Renal pelvis (tissue), 4 donors: Measurements from ENCODE around the gene COX19. TPM values are rescaled to one million over a fixed set of nuclear protein-coding genes. Genes with fewer than 3 reads are reported as not detected.
"Not testable (repeated sequence)": the region's sequence is repeated elsewhere in the genome, so short reads cannot be mapped to it uniquely, and the experiment has no call there.

Experiments used
- DNase-seq: peaks from one replicate; pipeline ENCODE4 v3.0.0-alpha.2; 2013
- polyA plus RNA-seq, 3 donors: library from polyadenylated mRNA; unstranded; fragments of 120-200 nt; gene quantifications; one replicate each; pipeline ENCODE4 v1.2.1, GENCODE V29; 2013; ENCODE audit not compliant: insufficient read length in 3 of 3

COX19 gene
- polyA plus RNA-seq, 3 donors: 10.5 to 17.3 (median 16.3) TPM

- DNase-seq: no peak
Observed at GRCh38 chr7:964401-965231, 10.7 kb downstream of the COX19 start.

GRCh38 chr7:963236-964078, 11.9 kb downstream of the COX19 start:
- no peak for DNase-seq

DNA sequence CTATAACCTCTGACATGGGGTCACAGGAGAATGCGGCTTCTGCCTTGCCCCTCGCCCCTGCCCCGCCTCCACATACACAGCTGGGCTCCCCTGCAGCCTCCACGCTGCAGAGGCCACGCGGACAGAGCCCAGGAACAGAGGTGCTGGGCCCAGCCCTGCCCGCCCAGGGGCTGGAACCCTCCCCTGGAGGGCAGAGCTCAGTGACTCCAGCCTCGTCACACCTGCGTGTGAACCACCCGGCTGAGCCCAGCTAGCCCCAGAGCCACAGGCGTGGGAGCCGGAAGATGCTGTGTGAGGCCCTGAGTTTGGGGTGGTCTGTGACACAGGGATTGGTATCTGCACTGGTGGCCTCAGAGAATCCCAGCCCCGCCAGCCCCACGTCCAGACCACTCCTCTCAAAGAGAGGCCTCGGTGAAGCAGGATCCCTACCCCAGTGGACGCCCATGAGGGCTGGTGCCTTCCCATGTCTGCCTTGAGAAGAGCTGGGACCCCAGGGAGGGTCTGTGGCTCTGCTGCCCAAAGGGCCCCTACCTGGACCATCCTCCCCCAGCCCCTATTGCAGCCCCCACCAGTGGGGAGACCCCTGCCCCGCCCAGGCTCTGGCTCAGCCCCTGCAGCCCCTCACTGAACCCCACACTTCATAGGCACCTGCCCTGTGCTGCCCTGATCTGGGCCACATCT, 12.8 kb downstream of the COX19 start:
- DNase-seq: no peak

DNA sequence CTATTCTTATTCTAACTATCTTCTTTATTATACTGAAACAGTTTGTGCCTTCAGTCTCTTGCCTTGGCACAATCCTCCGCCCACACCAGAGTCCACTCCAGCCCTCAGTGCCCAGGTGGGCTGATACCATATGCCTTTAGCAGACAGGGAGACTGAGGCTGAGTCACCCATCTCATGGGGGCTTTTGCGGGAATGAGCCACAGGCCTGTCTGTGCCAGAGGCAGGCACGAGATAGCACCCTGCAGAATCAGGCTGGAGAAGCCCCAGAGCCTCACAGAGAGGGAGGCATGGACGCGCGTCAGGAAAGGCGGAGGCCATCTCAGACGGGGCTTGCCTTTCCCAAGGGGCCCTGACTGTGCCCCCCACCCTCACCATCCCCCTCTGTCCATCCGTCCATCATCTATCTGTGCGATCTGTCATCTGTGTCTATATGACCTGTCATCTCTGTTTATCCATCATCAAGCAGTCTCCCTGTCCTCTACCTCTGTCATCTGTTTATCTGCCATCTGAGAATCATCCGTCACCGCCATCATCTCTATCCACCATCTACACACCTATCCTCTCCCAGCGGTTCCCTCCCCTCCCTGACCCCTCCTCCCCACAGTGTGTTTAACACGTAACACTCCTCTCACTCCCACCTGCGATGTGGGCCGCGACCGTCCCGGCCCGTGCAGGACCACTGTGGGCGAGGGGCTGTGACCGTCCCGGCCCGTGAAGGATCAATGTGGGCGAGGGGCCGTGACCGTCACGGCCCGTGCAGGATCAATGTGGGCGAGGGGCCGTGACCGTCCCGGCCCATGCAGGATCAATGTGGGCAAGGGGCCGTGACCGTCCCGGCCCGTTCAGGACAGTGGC, 13.6 kb downstream of the COX19 start:
- DNase-seq: no peak

DNA sequence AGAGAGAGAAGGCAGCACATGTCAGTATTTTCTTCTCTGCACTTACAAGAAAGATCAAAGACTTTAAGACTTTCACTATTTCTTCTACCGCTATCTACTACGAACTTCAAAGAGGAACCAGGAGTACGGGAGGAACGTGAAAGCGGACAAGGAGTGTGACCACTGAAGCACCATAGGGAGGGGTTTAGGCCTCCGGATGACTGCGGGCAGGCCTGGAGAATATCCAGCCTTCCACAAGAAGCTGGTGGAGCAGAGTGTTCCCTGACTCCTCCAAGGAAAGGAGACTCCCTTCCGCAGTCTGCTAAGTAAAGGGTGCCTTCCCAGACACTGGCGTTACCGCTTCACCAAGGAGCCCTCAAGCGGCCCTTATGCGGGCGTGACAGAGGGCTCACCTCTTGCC, 14.4 kb downstream of the COX19 start:
- DNase-seq: not testable (repeated sequence)

DNA sequence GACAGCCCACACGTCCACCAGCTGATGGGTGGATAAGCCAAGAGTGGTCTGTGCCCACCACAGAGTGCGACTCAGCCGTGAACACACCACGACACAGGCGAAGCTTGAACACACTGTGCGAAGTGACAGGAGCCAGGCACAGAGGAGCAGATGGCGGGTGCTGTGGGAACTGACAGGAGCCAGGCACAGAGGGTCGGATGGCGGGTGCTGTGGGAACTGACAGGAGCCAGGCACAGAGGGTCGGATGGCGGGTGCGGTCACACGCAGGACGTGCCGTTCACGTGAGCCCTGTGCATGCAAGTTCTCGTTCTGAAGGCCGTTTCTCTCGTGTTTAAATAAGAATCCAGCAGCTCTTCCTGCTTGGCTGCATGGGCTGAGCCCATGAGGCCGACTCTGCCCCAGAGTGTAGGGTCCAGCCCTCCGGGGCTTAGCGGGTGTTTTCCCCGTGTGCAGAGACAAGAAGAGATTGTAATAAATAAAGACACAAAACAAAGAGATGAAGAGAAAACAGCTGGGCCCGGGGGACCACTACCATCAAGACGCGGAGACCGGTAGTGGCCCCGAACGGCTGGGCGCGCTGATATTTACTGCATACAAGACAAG, 15.0 kb downstream of the COX19 start:
- no peak for DNase-seq

- not testable (repeated sequence) for DNase-seq
Observed at GRCh38 chr7:959740-960139, 15.6 kb downstream of the COX19 start.

- no peak for DNase-seq
Observed at GRCh38 chr7:959271-959670, 16.1 kb downstream of the COX19 start.

- no peak for DNase-seq
Observed at GRCh38 chr7:958221-959200, 16.8 kb downstream of the COX19 start.

- DNase-seq: no peak
Observed at GRCh38 chr7:957418-958220, 17.7 kb downstream of the COX19 start.

- no peak for DNase-seq
Observed at GRCh38 chr7:956031-956430, 19.3 kb downstream of the COX19 start.

GRCh38 chr7:954330-955238, 20.8 kb downstream of the COX19 start, which contains the start of gene ADAP1:
ADAP1 (minus strand) TSS chr7:954680; CDS start chr7:954477, 203 bp downstream.
- no peak for DNase-seq

DNA sequence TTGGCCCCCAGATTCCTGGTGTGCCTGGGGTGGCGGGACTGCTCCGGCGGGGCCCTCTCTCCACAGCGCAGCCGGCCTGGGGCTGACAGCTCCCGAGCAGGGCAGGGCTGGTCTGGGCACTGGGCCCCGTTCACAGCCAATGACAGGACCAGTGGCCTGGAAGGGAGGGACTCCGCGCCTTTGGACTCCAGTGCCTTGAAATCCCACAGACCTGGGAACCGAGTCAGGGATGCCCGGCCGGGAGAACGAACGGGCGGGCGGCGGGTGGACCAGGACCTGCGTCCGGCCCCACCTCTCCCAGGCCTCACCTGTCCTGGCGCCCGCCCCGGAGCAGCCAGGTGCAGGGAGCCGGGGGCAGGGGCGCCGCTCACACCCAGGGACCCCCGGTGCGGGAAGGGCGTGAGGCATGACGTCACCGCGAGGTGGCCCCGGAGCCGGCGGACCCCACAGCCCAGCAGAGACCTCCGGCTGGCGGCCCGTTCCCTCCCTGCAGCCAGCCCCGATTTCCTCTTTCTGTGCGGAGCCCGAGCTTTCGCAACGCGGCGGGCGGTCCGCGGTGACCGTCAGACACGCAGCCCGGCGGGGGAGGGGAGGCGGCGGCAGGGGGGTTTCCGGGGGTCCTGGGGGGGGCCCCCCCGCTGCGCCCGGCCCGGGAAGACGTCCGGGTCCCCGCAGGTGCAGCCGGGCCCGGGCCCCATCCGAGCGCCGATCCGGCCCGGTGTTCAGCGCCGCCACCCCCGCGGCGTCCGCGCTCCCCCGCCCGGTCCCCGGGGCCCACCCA, 21.6 kb downstream of the COX19 start:
- DNase-seq: no peak

- no peak for DNase-seq
Observed at GRCh38 chr7:952548-953441, 22.6 kb downstream of the COX19 start.

- no peak for DNase-seq
Observed at GRCh38 chr7:951881-952547, 23.3 kb downstream of the COX19 start.
